Vagina (tissue), 2 donors: Measurements from ENCODE around the gene TLR7. TPM values are rescaled to one million over a fixed set of nuclear protein-coding genes. Genes with fewer than 3 reads are reported as not detected.

Experiments
- DNase-seq, 2 donors: peaks; one replicate each; pipeline ENCODE4 v3.0.0-alpha.2; 2017; ENCODE audit errors: extremely low spot score in 2 of 2
- H3K27ac ChIP-seq: fragments of 200-600 bp; sonication (generic); one replicate; pipeline ENCODE4 v1.5.1; 2019
- H3K27me3 ChIP-seq: fragments of 200-600 bp; sonication (generic); one replicate; pipeline ENCODE4 v1.5.1; 2019
- H3K36me3 ChIP-seq, 2 donors: fragments of 200-600 bp; sonication (generic); one replicate each; pipeline ENCODE4 v1.5.1; 2017 to 2019
- H3K4me1 ChIP-seq: fragments of 200-600 bp; sonication (generic); one replicate; pipeline ENCODE4 v1.5.1; 2019
- H3K4me3 ChIP-seq, 2 donors: fragments of 200-600 bp; sonication (generic); 1 replicate in 1 of 2; 2 replicates in 1 of 2; pipeline ENCODE4 v1.5.1; 2016 to 2019
- H3K9me3 ChIP-seq: fragments of 200-600 bp; sonication (generic); one replicate; pipeline ENCODE4 v1.5.1; 2019
- CTCF ChIP-seq, 3 experiments: fragments of 450-650 bp in 2 of 3; fragments of 200-600 bp in 1 of 3; sonication (generic) in 1 of 3; IDR thresholded peaks; one replicate each; pipeline ENCODE4 v1.5.1; 2017 to 2019; ENCODE audit warnings: antibody characterized with exemption in 3 of 3, mild to moderate bottlenecking in 2 of 3, moderate library complexity in 2 of 3
- POLR2A ChIP-seq, 2 donors: fragments of 450-650 bp; IDR thresholded peaks; one replicate each; pipeline ENCODE4 v1.6.1; 2017; ENCODE audit warnings: antibody characterized with exemption in 2 of 2, mild to moderate bottlenecking in 2 of 2, moderate library complexity in 2 of 2
- POLR2AphosphoS5 ChIP-seq, 2 donors: sonication (generic); formaldehyde crosslinking; IDR thresholded peaks; one replicate each; pipeline ENCODE4 v1.9.0; 2017; ENCODE audit warnings: antibody characterized with exemption in 2 of 2, mild to moderate bottlenecking in 2 of 2, low read depth in 1 of 2; ENCODE audit not compliant: insufficient read depth in 1 of 2
- intact Hi-C: fragments of 100-400 bp; cut with DNase I; formaldehyde crosslinking; loops from one replicate; pipeline ENCODE4 v1.15.1; 2023
- total RNA-seq: library from RNA; depleted of rRNA; stranded (reverse); fragments of >200 nt; gene quantifications from one replicate; pipeline ENCODE4 v1.2.3, GENCODE V29; 2016

Gene TLR7
- total RNA-seq, 1 donor from 2014 or later = not detected

DNA sequence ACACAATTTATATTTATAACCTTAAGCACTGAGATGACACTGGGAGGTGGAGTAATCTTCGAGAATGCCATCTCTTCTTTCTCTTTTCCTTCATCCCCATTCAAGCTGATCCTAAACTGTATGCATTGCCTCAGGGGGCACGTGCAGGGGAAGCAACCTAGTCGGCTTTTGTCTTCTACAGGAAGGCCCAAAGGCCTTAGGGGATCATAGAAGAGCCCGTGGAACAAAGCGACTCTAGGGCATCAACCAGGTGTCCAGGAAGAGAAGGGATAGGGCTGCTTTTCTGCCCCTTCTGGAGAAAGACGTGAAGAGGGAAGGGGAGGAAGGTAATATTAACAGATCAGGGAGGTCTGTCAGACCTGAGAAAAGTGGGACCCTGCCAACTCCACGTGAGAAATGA lies 32.6 kb downstream of the TLR7 start:
- DNase-seq = no peak
- intact Hi-C loops = no loop called here

DNA sequence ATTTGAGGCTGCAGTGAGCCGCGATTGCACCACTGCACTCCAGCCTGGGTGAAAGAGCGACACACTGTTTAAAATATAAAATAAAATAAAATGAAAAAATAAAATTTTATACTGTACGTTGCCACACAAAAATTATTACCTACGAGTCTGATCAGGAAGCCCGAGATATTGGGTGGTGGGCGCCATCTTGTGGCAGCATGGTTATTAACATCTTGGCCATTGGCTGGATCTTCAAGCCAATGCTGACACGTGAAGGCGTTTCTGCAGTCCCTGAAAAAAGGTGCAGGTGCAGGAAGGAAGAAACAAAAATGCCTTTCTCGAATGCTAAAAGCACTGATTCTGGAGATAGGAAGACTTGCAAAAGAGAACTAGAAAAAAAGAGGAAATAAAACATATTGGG lies 34.6 kb downstream of the TLR7 start:
- Histone ChIP-seq H3K27me3 (no peaks in the 10 kb centered on the region), H3K4me3 (no peak overlapping the region), H3K27ac (no peak overlapping the region), H3K9me3 (no peaks in the 10 kb centered on the region), H3K36me3 (no peaks in the 10 kb centered on the region), H3K4me1 (no peaks in the 10 kb centered on the region)
- no peak for DNase-seq
- intact Hi-C loops = no loop called here
- no peak for TF ChIP-seq POLR2AphosphoS5 (IDR thresholded peaks at IDR 0.05; ENCODE audit: insufficient read depth in 1 of 2, low read depth in 1 of 2)
- TF ChIP-seq POLR2A (IDR thresholded peaks at IDR 0.05) = no peak
- peak; percentile 27 to 54 (median 41) for TF ChIP-seq CTCF (IDR thresholded peaks at IDR 0.05)

More for the DNA sequence above, 32.6 kb downstream of the TLR7 start:
- H3K27me3 ChIP-seq = no peaks in the 10 kb centered on the region
- TF ChIP-seq POLR2AphosphoS5 (IDR thresholded peaks at IDR 0.05; ENCODE audit: insufficient read depth in 1 of 2, low read depth in 1 of 2) = no peak
- TF ChIP-seq POLR2A (IDR thresholded peaks at IDR 0.05) = no peak
- TF ChIP-seq CTCF (IDR thresholded peaks at IDR 0.05) = no peak
- H3K4me1 ChIP-seq = no peaks in the 10 kb centered on the region
- H3K36me3 ChIP-seq = no peaks in the 10 kb centered on the region
- H3K9me3 ChIP-seq = no peaks in the 10 kb centered on the region
- no peak overlapping the region for H3K4me3 ChIP-seq
- no peak overlapping the region for H3K27ac ChIP-seq

DNA sequence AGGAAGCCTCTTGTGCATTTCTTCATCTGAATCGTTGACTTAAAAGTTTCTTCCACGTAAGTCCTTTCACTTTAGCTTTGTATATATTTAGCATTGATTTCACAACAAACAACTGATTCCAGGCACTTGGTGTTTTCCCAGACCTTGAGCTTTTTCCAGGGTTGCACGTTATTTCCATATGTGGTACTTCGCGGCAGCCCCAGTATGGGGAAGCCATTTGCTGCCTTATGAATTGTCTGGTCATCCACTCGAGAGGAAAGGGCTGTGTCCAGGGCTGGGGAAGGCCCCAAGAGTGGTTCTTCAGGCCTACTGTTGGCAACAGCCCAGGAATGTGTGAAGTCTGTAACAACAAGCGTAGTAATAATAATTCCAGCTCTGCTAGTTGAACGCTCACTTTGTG lies 36.8 kb downstream of the TLR7 start:
- Histone ChIP-seq H3K9me3 (no peaks in the 10 kb centered on the region), H3K27me3 (no peaks in the 10 kb centered on the region), H3K36me3 (no peaks in the 10 kb centered on the region), H3K4me1 (no peaks in the 10 kb centered on the region), H3K4me3 (no peak overlapping the region), H3K27ac (no peak overlapping the region)
- no peak for DNase-seq
- intact Hi-C loops = no loop called here
- TF ChIP-seq POLR2A (IDR thresholded peaks at IDR 0.05) (no peak), CTCF (IDR thresholded peaks at IDR 0.05) (no peak), POLR2AphosphoS5 (IDR thresholded peaks at IDR 0.05; ENCODE audit: insufficient read depth in 1 of 2, low read depth in 1 of 2) (no peak)

DNA sequence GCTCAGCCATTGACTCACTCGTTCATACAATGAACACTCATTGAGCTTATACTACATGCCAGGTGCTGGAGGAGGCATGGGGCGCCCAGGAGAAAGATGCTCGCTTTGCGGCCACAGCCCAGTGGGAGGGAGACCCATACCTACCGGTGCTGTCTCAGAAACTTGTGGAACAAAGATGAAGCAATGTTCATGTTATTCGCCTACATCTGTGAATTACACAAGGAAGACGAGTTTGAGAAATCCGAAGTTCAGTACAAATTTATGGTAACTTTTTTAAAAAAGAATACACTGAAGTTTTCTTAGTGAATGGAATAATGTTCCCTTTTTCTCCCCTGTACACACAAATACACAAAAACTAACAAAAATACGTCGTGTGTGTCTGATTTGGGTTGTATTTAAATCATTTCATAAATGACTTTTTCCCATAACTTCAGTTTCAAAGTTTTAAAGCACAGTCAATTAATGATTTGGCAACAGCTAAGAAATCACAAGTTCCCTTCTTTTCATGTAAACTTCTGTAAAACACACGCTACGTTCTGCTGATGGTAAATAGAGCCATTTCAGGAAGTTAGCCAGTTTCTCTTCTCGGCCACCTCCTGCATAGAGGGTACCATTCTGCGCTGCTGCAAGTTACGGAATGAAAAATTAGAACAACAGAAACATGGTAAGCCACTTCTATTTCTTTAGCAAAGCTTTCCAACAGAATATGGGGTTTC lies 39.3 kb downstream of the TLR7 start, which contains the start of gene TLR8:
TLR8 (plus strand) TSS at position 575 of the 716 bp plus-strand sequence; CDS start at position 662, 87 bp downstream.
- no peak within 1 kb of the TSS for H3K4me3 ChIP-seq
- H3K27me3 ChIP-seq = no peaks in the 10 kb centered on the region
- intact Hi-C loops = no loop called here
- no peak for DNase-seq
- TF ChIP-seq CTCF (IDR thresholded peaks at IDR 0.05) = no peak
- H3K9me3 ChIP-seq = no peaks in the 10 kb centered on the region
- H3K4me1 ChIP-seq = no peaks in the 10 kb centered on the region
- H3K27ac ChIP-seq = no peak within 1 kb of the TSS
- no peaks in the 10 kb centered on the region for H3K36me3 ChIP-seq

GRCh38 chrX:12910423-12911121 lies 43.7 kb downstream of the TLR7 start:
- intact Hi-C loops = no loop called here
- H3K27ac ChIP-seq = no peak overlapping the region
- H3K9me3 ChIP-seq = no peaks in the 10 kb centered on the region
- DNase-seq = no peak
- H3K27me3 ChIP-seq = no peaks in the 10 kb centered on the region
- no peak for TF ChIP-seq CTCF (IDR thresholded peaks at IDR 0.05)
- TF ChIP-seq POLR2AphosphoS5 (IDR thresholded peaks at IDR 0.05; ENCODE audit: insufficient read depth in 1 of 2, low read depth in 1 of 2) = no peak
- no peak for TF ChIP-seq POLR2A (IDR thresholded peaks at IDR 0.05)
- H3K36me3 ChIP-seq = no peaks in the 10 kb centered on the region
- H3K4me1 ChIP-seq = no peaks in the 10 kb centered on the region
- no peak overlapping the region for H3K4me3 ChIP-seq
